Duodenal mucosa (tissue), 2 donors: Measurements from ENCODE around the gene PRG3.

Source experiments
- H3K27ac ChIP-seq: one replicate; pipeline ENCODE4 v1.7.0; 2013; ENCODE audit warnings: low read depth, low read length
- H3K27me3 ChIP-seq, 2 donors: one replicate each; pipeline ENCODE4 v1.7.0; 2013; ENCODE audit warnings: low read length in 2 of 2, control low read depth in 1 of 2; ENCODE audit not compliant: insufficient read depth in 2 of 2, control insufficient read depth in 1 of 2
- H3K36me3 ChIP-seq, 2 donors: one replicate each; pipeline ENCODE4 v1.7.0; 2013; ENCODE audit warnings: low read length in 2 of 2, control low read depth in 1 of 2; ENCODE audit not compliant: insufficient read depth in 2 of 2, control insufficient read depth in 1 of 2
- H3K4me1 ChIP-seq, 2 donors: one replicate each; pipeline ENCODE4 v1.7.0; 2013; ENCODE audit warnings: low read length in 2 of 2, control low read depth in 1 of 2; ENCODE audit not compliant: insufficient read depth in 2 of 2, control insufficient read depth in 1 of 2
- H3K4me3 ChIP-seq, 2 donors: one replicate each; pipeline ENCODE4 v1.7.0; 2013; ENCODE audit warnings: low read length in 2 of 2, low read depth in 1 of 2
- H3K9ac ChIP-seq, 2 donors: one replicate each; pipeline ENCODE4 v1.7.0; 2013; ENCODE audit warnings: low read length in 2 of 2, low read depth in 1 of 2
- H3K9me3 ChIP-seq, 2 donors: one replicate each; pipeline ENCODE4 v1.7.0; 2013; ENCODE audit warnings: low read length in 2 of 2, control low read depth in 1 of 2; ENCODE audit not compliant: control insufficient read depth in 1 of 2

Gene PRG3

GRCh38 chr11:57360991-57361390 lies 20.0 kb downstream of the PRG3 start:
- H3K36me3 ChIP-seq, result no peaks in the 10 kb centered on the region
- no peak overlapping the region for H3K4me3 ChIP-seq
- peaks cover 0 to 3% of the 10 kb centered on the region in 2 donors for H3K4me1 ChIP-seq
- H3K9ac ChIP-seq, result no peak overlapping the region
- H3K9me3 ChIP-seq, result no peaks in the 10 kb centered on the region
- no peaks in the 10 kb centered on the region for H3K27me3 ChIP-seq
- no peak overlapping the region for H3K27ac ChIP-seq

- Histone ChIP-seq H3K9me3 (no peaks in the 10 kb centered on the region), H3K4me3 (no peak overlapping the region), H3K9ac (no peak overlapping the region), H3K36me3 (no peaks in the 10 kb centered on the region), H3K27me3 (no peaks in the 10 kb centered on the region), H3K4me1 (peaks cover 0 to 3% of the 10 kb centered on the region in 2 donors), H3K27ac (no peak overlapping the region)
Observed at GRCh38 chr11:57359896-57360690, 20.9 kb downstream of the PRG3 start.

- H3K4me3 ChIP-seq, result no peak overlapping the region
- H3K9ac ChIP-seq, result no peak overlapping the region
- peaks cover 0 to 3% of the 10 kb centered on the region in 2 donors for H3K4me1 ChIP-seq
- no peaks in the 10 kb centered on the region for H3K27me3 ChIP-seq
- no peaks in the 10 kb centered on the region for H3K36me3 ChIP-seq
- no peak overlapping the region for H3K27ac ChIP-seq
- no peaks in the 10 kb centered on the region for H3K9me3 ChIP-seq
Observed at GRCh38 chr11:57359396-57359795, 21.6 kb downstream of the PRG3 start.

- Histone ChIP-seq H3K27ac (no peak overlapping the region), H3K36me3 (no peaks in the 10 kb centered on the region), H3K9me3 (no peaks in the 10 kb centered on the region), H3K27me3 (no peaks in the 10 kb centered on the region), H3K9ac (no peak overlapping the region), H3K4me1 (peaks cover 0 to 3% of the 10 kb centered on the region in 2 donors), H3K4me3 (no peak overlapping the region)
Observed at GRCh38 chr11:57358991-57359390, 22.0 kb downstream of the PRG3 start.

- H3K9ac ChIP-seq, result no peak overlapping the region
- H3K27me3 ChIP-seq, result no peaks in the 10 kb centered on the region
- H3K4me1 ChIP-seq, result peaks cover 0 to 3% of the 10 kb centered on the region in 2 donors
- no peak overlapping the region for H3K4me3 ChIP-seq
- H3K36me3 ChIP-seq, result no peaks in the 10 kb centered on the region
- no peaks in the 10 kb centered on the region for H3K9me3 ChIP-seq
- no peak overlapping the region for H3K27ac ChIP-seq
Observed at GRCh38 chr11:57358543-57358961, 22.4 kb downstream of the PRG3 start.

- no peak overlapping the region for H3K4me3 ChIP-seq
- peaks cover 0 to 3% of the 10 kb centered on the region in 2 donors for H3K4me1 ChIP-seq
- H3K27me3 ChIP-seq, result no peaks in the 10 kb centered on the region
- no peak overlapping the region for H3K9ac ChIP-seq
- H3K9me3 ChIP-seq, result no peaks in the 10 kb centered on the region
- no peak overlapping the region for H3K27ac ChIP-seq
- no peaks in the 10 kb centered on the region for H3K36me3 ChIP-seq
Observed at GRCh38 chr11:57357856-57358255, 23.1 kb downstream of the PRG3 start.

GRCh38 chr11:57357310-57357709 lies 23.6 kb downstream of the PRG3 start:
- no peak overlapping the region for H3K27ac ChIP-seq
- H3K4me1 ChIP-seq, result peaks cover 0 to 3% of the 10 kb centered on the region in 2 donors
- no peaks in the 10 kb centered on the region for H3K36me3 ChIP-seq
- no peaks in the 10 kb centered on the region for H3K27me3 ChIP-seq
- H3K9me3 ChIP-seq, result no peaks in the 10 kb centered on the region
- H3K4me3 ChIP-seq, result no peak overlapping the region
- no peak overlapping the region for H3K9ac ChIP-seq

- Histone ChIP-seq H3K27ac (no peak overlapping the region), H3K4me3 (no peak overlapping the region), H3K27me3 (no peaks in the 10 kb centered on the region), H3K36me3 (no peaks in the 10 kb centered on the region), H3K9me3 (peaks cover 0 to 3% of the 10 kb centered on the region in 2 donors), H3K9ac (no peak overlapping the region), H3K4me1 (peaks cover 0 to 3% of the 10 kb centered on the region in 2 donors)
Observed at GRCh38 chr11:57356268-57356667, 24.7 kb downstream of the PRG3 start.

- Histone ChIP-seq H3K36me3 (no peaks in the 10 kb centered on the region), H3K9me3 (peaks cover 0 to 3% of the 10 kb centered on the region in 2 donors), H3K27ac (no peak overlapping the region), H3K27me3 (no peaks in the 10 kb centered on the region), H3K9ac (no peak overlapping the region), H3K4me3 (no peak overlapping the region), H3K4me1 (peaks cover 0 to 3% of the 10 kb centered on the region in 2 donors)
Observed at GRCh38 chr11:57354699-57355098, 26.3 kb downstream of the PRG3 start.

GRCh38 chr11:57353852-57354251 lies 27.1 kb downstream of the PRG3 start:
- no peaks in the 10 kb centered on the region for H3K27me3 ChIP-seq
- no peaks in the 10 kb centered on the region for H3K36me3 ChIP-seq
- H3K4me1 ChIP-seq, result peaks cover 0 to 3% of the 10 kb centered on the region in 2 donors
- no peak overlapping the region for H3K27ac ChIP-seq
- H3K9ac ChIP-seq, result no peak overlapping the region
- H3K4me3 ChIP-seq, result no peak overlapping the region
- H3K9me3 ChIP-seq, result peaks cover 0 to 3% of the 10 kb centered on the region in 2 donors
